ENCODE results near the gene TMEM62.

DNA sequence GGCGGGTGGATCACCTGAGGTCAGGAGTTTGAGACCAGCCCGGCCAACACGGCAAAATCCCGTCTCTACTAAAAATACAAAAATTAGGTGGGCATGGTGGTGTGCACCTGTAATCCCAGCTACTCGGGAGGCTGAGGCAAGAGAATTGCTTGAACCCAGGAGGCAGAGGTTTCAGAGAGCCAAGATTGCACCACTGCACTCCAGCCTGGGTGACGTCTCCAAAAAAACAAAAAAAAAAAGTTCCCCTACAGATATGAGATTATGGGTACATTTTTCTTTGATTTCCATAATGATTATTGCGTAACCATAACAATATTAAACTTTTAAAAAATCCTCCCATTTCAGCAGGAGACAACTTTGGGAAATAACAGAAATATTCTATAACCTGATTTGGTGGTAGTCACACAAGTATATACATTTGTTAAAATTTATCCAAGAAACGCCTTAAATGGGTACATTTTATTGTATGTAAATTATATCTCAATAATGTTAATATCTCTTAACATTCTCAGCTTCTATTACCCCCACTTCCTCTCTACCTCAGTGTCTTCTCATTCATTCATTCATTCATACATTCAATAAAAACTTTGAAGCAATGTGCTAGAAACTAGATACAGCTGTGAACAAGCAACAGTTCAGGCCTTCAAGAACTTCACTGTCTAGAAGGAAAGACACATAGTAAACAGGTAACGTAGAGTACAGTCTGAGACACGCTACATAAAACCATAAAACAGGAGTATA lies 34.1 kb upstream of the TMEM62 start:
- TF ChIP-seq, protein P1, sequence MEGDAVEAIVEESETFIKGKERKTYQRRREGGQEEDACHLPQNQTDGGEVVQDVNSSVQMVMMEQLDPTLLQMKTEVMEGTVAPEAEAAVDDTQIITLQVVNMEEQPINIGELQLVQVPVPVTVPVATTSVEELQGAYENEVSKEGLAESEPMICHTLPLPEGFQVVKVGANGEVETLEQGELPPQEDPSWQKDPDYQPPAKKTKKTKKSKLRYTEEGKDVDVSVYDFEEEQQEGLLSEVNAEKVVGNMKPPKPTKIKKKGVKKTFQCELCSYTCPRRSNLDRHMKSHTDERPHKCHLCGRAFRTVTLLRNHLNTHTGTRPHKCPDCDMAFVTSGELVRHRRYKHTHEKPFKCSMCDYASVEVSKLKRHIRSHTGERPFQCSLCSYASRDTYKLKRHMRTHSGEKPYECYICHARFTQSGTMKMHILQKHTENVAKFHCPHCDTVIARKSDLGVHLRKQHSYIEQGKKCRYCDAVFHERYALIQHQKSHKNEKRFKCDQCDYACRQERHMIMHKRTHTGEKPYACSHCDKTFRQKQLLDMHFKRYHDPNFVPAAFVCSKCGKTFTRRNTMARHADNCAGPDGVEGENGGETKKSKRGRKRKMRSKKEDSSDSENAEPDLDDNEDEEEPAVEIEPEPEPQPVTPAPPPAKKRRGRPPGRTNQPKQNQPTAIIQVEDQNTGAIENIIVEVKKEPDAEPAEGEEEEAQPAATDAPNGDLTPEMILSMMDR (IDR thresholded peaks at IDR 0.05) = no peak
- TF ChIP-seq POLR2A (IDR thresholded peaks at IDR 0.05; ENCODE audit: low read depth) = no peak
- TF ChIP-seq EP300 (IDR thresholded peaks at IDR 0.05) = no peak
- no peak for TF ChIP-seq POLR2AphosphoS5 (IDR thresholded peaks at IDR 0.05)

All from esophagus muscularis mucosa (tissue), 4 donors.